ENCODE results near the gene SLC41A3.
"Not testable (repeated sequence)": the region's sequence is repeated elsewhere in the genome, so short reads cannot be mapped to it uniquely, and the experiment has no call there.

SLC41A3 gene

DNA sequence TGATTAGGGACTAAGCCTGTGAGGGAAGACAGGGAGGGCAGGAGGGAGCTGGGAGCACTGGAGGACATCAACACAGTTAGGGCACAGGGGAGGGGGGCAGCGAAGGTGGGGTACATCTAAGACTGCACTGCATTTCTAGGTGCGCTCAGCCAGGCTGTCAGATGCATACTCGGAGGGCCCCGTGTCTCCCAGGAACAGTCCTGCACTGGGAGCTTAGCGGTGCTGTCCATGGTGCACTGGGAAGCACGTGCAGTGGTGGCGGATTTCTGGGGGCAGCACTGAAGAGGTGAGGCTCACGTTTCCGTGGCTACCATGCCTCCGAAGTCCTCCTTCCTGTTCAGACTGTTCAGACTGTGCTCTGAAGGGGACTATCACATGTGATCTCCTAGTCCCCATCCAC lies 60.5 kb downstream of the SLC41A3 start:
- DNase-seq = no peak

DNA sequence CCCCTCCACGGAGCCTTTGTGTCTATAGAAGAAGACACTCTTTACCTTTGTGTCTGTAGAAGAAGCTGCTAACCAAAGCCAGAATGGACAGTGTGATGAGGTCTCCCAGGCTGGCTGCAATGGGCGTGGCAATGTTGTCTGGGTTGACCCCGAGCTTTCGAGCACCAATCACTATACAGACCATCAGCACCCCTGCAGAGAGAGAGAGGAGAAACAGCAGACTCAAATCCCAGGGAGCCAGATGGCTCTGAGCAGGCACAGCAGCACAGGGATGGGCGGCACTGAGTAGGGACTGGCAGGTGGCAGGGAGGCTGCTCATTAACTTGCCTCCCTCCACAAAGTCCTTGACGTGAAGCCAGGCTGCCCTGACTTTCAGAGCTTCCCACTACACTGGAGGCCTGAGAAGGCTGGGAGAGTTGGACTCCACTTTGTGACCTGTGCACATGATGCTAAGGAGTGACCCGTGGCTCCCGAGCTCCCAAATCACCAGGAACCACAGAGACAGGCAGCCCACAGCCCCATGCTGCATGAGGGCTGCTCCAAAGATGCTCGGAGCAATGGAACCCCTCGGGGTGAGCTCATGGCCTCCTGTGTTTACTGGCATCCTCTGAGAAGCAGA lies 61.1 kb downstream of the SLC41A3 start:
- DNase-seq = no peak

DNA sequence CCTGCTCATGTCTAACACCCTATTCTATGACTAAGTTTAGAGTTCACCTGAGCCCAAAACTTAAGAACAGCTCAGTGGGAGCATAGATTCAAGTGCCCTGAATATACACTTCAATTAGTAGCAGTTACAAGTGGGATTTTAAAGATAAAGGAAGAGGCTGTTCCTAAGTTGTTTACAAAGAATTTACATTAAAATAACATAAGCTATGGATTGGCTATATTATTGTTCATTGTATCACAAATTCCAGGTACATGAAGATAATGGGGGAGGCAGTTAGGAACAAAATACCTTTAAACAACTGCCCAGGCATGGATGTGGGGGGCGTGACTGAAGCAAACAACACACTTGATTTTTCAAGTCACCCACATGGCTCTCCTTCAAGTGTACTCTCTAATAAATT lies 62.2 kb downstream of the SLC41A3 start:
- no peak for DNase-seq

DNA sequence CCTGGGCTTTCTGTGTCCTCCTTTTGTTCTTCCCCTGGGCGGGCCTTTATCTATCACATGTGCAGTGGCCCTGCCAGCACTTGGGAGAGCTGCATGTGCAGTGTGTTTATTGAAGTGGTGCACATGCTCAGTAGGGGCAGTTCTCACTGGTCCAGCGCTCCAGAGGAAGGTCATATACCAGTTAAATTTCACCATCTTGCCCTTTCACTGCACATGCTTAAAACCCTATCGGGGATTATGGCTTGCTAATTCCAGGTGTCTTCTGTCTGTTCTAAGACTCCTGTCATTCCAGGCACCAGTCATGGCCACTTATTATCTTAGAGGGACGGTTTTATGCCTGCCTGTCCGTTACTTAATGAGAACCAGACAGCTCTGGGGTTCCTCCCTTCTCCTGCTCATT lies 62.7 kb downstream of the SLC41A3 start:
- no peak for DNase-seq

- no peak for DNase-seq
These were observed 64.2 kb downstream of the SLC41A3 start for GRCh38 chr3:126019683-126020082.

DNA sequence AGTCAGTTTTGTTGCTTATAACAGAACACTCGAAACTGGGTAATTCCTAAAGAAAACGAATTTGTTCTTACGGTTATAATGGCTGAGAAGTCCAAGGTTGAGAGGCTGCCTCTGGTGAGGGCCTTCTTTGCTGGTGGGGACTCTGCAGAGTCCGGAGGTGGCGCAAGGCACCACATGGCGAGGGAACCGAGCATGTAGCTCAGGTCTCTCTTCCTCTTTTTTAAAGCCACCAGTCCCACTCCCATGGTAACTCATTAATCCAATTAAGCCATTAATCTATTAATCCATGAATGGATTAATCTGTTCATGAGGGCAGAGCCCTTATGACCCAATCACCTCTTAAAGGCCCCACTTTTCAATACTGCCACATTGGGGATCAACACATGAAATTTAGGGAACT lies 64.9 kb downstream of the SLC41A3 start:
- DNase-seq = no peak

GRCh38 chr3:126018545-126018944 lies 65.4 kb downstream of the SLC41A3 start:
- no peak for DNase-seq

DNA sequence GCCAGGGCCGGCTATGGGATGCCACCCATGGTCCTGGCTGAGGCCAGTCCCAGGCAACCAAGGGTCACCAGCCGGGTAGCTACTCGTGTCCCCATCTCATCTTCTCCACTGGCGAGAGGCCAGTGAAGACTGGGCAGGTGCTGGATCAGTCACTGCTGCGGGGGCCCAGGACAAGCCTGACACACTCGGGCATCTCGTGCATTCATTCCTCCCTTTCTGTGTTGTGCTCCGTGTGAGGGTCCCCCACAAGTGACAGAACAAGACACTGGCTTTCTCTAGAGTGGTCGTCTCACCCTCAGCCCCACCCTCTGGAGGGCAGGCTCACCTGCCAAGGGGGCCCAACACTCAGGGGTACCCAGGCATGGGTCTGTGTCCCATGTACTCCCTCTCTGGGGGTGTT lies 66.6 kb downstream of the SLC41A3 start:
- no peak for DNase-seq

DNA sequence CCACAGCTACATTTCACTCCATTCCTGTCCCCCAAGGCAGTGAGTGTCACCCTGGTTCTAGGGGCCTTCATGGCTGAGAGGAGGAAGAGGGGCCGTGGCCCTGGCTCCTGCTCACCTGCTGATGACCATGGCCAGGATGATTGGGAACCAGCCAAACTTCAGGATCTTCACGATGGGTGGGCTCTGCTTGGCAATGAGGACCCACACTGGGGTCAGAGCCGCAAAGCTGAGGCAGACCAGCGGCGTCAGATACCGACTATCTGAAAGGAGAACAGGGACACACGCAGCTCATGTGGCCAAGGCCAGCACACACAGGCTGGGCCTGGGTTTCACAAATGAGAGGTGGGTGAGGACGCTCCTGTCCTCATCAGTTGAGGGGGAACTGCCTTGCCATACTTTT lies 67.3 kb downstream of the SLC41A3 start:
- no peak for DNase-seq

DNA sequence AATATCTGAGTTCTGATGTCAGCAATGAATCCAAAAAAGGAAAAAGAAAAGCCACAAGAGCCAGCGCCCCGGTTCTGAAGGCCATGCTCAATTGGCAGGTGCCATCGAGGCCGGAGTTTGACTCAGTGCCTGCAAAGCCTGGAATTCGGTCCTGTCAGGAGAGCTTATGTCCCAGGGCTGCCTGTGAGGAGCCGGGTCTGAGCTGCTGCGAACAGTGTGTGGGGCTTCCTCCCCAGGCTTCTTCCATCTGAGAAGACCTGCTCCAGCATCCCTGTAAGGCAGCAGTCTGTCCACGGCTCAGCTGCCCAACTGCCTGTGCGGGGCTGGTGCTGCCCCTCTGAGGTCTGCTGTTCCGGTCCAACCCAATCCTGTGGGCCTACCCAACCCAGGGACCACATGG lies 68.8 kb downstream of the SLC41A3 start:
- DNase-seq = no peak

DNA sequence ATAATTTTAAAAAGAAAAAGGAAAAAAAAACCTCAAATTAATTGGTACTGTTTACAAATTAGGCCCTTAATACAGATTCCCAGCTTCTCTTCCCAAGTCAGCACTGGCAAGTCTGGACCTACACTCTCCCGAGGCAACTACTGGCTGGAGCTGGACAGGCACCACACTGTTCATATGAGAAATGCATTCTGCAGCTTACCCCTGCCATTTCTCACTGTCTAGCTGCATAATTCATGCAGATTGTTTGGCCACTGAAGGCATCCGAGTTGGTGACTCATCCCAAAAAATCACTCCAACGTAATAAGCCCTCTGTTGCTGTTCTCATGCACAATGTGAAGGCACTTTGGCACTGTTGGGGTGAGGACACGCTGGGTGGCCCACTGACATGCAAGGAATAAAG lies 69.7 kb downstream of the SLC41A3 start:
- DNase-seq = no peak

DNA sequence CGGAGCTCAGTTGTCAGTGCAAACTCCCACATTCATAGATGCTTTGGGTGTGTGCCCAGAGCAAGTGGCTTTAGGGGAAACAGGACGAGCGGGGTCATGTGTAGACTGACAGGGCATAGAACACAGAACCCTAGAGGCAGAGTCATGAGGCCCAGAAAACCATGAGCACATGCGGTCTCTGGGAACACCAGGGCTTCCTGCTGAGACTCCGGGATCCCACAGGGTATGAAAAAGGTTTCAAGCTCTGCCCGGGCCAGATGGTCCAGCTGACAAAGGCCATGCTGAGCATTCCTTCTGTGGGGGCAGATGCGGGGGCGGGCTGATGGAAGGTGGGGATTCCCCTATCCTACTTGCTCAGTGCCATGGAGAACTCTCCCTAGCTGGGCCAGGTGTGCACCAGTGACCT lies 70.2 kb downstream of the SLC41A3 start:
- no peak for DNase-seq

DNA sequence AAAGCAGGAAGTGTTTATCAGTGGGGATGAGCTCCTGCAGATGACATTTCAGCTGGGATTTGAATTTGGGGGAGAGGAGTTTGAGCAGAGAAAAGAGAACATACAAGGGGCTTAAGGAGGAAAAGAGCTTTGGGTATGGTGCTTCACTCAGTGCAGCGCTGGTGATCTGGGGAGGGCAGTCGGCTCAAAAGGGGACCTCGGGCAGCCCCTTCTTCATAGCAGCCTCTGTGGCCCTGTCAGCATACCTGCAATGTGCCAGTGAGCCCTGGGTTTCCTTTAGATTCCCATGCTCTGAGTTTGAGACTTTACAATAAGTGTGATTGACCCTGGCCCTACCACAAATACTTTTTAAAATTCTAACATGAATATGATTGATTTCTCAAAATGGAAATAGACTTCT lies 74.7 kb downstream of the SLC41A3 start:
- DNase-seq = no peak

DNA sequence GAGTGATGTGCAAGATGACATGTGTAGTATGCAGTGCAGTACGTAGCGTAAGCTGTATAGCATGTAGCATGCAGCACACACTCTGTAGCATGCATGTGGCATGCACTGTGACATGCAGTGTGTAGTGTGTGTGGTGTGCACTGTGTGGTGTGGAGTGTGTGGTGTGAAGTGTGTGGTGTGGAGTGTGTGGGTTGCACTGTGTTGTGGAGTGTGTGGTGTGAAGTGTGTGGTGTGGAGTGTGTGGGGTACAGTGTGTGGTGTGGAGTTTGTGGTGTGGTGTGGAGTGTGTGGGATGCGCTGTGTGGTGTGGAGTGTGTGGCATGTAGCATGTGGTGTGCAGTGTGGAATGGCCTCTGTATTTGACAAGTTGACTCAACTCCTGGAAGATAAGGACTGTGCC lies 75.7 kb downstream of the SLC41A3 start:
- no peak for DNase-seq

GRCh38 chr3:126005951-126006350 lies 78.0 kb downstream of the SLC41A3 start:
- no peak for DNase-seq

GRCh38 chr3:126004692-126005091 lies 79.2 kb downstream of the SLC41A3 start:
- DNase-seq = no peak

DNA sequence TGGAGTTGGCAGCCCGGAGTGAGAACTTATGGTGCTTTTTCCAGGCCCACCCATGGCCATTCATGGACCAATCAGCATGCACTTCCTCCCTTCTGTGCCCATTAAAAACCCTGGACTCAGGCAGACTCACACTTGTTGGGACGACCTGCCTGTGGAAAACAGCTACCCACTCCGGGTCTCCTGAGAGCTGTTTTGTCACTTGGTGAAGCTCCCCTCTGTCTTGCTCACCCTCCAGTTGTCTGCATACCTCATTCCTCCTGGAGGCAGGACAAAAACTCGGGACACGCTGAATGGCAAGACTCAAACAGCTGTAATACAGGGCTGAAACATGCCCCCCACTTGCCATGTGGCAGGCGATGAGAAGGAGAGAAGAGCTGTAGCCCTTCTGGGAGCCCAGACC lies 79.7 kb downstream of the SLC41A3 start:
- DNase-seq = no peak

- no peak for DNase-seq
These were observed 80.3 kb downstream of the SLC41A3 start for GRCh38 chr3:126003447-126004190.

- DNase-seq = no peak
These were observed 81.7 kb downstream of the SLC41A3 start for GRCh38 chr3:126002189-126002588.

DNA sequence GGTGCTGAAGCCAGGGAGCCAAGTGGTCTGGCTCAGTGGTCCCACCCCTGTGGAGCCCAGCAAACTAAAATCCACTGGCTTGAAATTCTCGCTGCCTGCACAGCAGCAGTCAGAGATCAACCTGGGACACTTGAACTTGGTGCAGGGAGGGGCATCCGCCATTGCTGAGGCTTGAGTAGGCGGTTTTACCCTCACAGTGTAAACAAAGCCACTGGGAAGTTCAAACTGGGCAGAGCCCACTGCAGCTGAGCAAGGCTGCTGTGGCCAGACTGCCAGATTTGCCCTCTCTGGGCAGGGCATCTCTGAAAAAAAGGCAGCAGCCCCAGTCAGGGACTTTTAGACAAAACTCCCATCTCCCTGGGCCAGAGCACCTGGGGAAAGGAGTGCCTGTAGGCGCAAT lies 87.2 kb downstream of the SLC41A3 start:
- not testable (repeated sequence) for DNase-seq

DNA sequence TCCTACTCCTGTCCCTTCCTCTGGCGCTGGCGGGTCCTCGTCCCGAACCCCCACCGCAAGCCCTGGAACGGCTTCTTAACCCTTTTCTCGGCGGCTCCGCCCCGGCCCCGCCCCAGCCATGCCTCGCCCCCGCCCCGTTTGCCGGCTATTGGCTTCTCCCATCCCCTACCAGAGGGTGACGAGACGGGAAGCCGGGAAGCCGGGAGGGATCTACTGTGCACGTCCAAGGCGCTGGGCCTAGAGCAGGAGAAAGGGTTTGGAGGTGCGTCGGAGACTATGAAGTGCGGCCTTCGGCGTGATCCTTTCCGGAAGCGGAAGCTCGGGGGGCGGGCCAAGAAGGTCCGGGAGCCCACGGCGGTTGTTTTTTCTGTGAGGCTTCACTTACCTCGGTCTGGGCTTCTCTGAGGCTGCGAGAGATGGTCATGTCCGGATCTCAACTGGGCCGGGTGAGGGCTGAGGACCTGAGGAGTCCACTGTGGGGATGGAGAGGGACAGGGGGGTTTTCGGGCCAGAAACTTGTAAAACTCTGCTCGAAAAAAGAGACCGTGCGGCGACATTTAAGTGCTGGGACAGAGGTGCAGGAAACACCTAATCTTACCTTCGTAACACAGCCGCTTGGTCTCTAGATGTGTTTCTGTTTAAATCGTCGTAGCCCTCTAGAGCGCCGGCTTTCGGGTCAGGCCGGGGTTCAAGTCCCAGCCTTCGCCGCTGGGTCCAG lies 93.5 kb downstream of the SLC41A3 start:
- DNase-seq = peak; percentile 80

DNA sequence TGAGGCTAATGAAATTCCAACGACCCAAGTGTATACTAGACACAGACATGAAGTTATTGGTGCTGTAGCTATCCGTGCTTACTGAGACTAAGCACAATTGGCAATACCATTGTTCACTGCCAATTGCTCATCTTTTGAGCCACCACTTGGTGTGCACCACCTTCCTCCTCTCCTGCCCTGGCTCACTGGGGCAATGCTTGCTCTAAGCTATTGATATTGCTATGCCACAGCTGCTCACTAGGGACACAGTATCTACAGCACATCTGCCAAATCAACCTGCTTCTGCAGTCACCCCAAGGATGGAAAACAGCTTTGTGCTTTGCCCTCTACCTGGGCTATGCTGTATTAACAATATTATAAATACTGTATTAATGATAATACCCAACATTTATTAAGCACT lies 99.0 kb downstream of the SLC41A3 start:
- DNase-seq = not testable (repeated sequence)

DNA sequence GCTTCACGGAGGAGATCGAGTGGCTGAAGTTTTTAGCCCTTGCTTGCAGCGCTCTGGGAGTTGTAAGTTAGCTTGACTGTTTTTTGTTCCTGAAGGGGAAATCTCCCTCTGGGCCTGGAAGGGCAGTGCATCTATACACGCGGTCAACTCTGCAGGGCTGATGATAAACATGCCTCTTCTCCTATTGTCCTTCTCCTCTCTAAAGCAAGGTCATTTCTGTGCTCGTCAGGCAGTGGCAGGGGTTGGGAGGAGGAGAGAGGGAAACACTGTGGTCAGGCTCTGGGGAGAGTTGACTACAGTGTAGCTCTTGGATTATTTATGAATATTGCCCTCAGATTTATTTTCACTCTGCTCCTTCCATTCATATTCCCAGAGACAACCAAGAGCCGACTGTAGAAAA lies 106.8 kb downstream of the SLC41A3 start:
- DNase-seq = not testable (repeated sequence)

- not testable (repeated sequence) for DNase-seq
These were observed 107.9 kb downstream of the SLC41A3 start for GRCh38 chr3:125976003-125976390.
